ENCODE data around the gene SH2D3A.
"Not testable (repeated sequence)": the region's sequence is repeated elsewhere in the genome, so short reads cannot be mapped to it uniquely, and the experiment has no call there.

Gene SH2D3A

GRCh38 chr19:6721773-6722172 is 45.5 kb downstream of the SH2D3A start:
- no peak for DNase-seq (ENCODE audit: low read depth in 2 of 2)

GRCh38 chr19:6721138-6721474 is 46.1 kb downstream of the SH2D3A start:
- DNase-seq (ENCODE audit: low read depth in 2 of 2): no peak

- DNase-seq (ENCODE audit: low read depth in 2 of 2): no peak
Observed at GRCh38 chr19:6720369-6721137, 46.7 kb downstream of the SH2D3A start, which contains the start of gene C3. Gene C3, minus strand, starts transcription at chr19:6720650. Its CDS starts 61 bp downstream, at chr19:6720589.

GRCh38 chr19:6719992-6720368 is 47.3 kb downstream of the SH2D3A start:
- no peak for DNase-seq (ENCODE audit: low read depth in 2 of 2)

GRCh38 chr19:6719540-6719861 is 47.7 kb downstream of the SH2D3A start:
- DNase-seq (ENCODE audit: low read depth in 2 of 2): no peak

- no peak for DNase-seq (ENCODE audit: low read depth in 2 of 2)
Observed at GRCh38 chr19:6718741-6719539, 48.3 kb downstream of the SH2D3A start.

GRCh38 chr19:6718111-6718740 is 49.0 kb downstream of the SH2D3A start:
- DNase-seq (ENCODE audit: low read depth in 2 of 2): no peak

- DNase-seq (ENCODE audit: low read depth in 2 of 2): no peak
Observed at GRCh38 chr19:6717441-6717971, 49.7 kb downstream of the SH2D3A start.

GRCh38 chr19:6717036-6717435 is 50.2 kb downstream of the SH2D3A start:
- DNase-seq (ENCODE audit: low read depth in 2 of 2): no peak

GRCh38 chr19:6716610-6716970 is 50.6 kb downstream of the SH2D3A start:
- DNase-seq (ENCODE audit: low read depth in 2 of 2): no peak

GRCh38 chr19:6714749-6715555 is 52.3 kb downstream of the SH2D3A start:
- no peak for DNase-seq (ENCODE audit: low read depth in 2 of 2)

- no peak for DNase-seq (ENCODE audit: low read depth in 2 of 2)
Observed at GRCh38 chr19:6713773-6714692, 53.2 kb downstream of the SH2D3A start.

- DNase-seq (ENCODE audit: low read depth in 2 of 2): no peak
Observed at GRCh38 chr19:6712692-6713670, 54.3 kb downstream of the SH2D3A start.

- DNase-seq (ENCODE audit: low read depth in 2 of 2): no peak
Observed at GRCh38 chr19:6712231-6712630, 55.0 kb downstream of the SH2D3A start.

GRCh38 chr19:6711605-6712004 is 55.6 kb downstream of the SH2D3A start:
- no peak for DNase-seq (ENCODE audit: low read depth in 2 of 2)

- no peak for DNase-seq (ENCODE audit: low read depth in 2 of 2)
Observed at GRCh38 chr19:6711078-6711361, 56.2 kb downstream of the SH2D3A start.

GRCh38 chr19:6710273-6711077 is 56.8 kb downstream of the SH2D3A start:
- DNase-seq (ENCODE audit: low read depth in 2 of 2): no peak

- no peak for DNase-seq (ENCODE audit: low read depth in 2 of 2)
Observed at GRCh38 chr19:6709549-6709948, 57.7 kb downstream of the SH2D3A start.

GRCh38 chr19:6708913-6709312 is 58.3 kb downstream of the SH2D3A start:
- DNase-seq (ENCODE audit: low read depth in 2 of 2): not testable (repeated sequence)
